HEK293 (cell line): ENCODE measurements around the gene LRRC23.

ENCODE experiments used
- GLI4 ChIP-seq: fragments of 450-650 bp; formaldehyde crosslinking; IDR thresholded peaks from 2 replicates; pipeline ENCODE4 v1.5.1; 2016; ENCODE audit warnings: missing biosample characterization, missing genetic modification characterization
- KLF16 ChIP-seq: fragments of 450-650 bp; formaldehyde crosslinking; IDR thresholded peaks from 2 replicates; pipeline ENCODE4 v1.5.1; 2017; ENCODE audit warnings: missing biosample characterization, missing genetic modification characterization
- KLF17 ChIP-seq: fragments of 450-650 bp; formaldehyde crosslinking; IDR thresholded peaks from 2 replicates; pipeline ENCODE4 v1.5.1; 2016; ENCODE audit warnings: missing biosample characterization, missing genetic modification characterization
- KLF8 ChIP-seq: fragments of 450-650 bp; formaldehyde crosslinking; IDR thresholded peaks from 2 replicates; pipeline ENCODE4 v1.5.1; 2016; ENCODE audit warnings: missing biosample characterization, missing genetic modification characterization
- OVOL3 ChIP-seq: fragments of 450-650 bp; formaldehyde crosslinking; IDR thresholded peaks from 2 replicates; pipeline ENCODE4 v1.5.1; 2016; ENCODE audit warnings: missing biosample characterization, missing genetic modification characterization
- ZBTB49 ChIP-seq: fragments of 450-650 bp; formaldehyde crosslinking; IDR thresholded peaks from 2 replicates; pipeline ENCODE4 v1.5.1; 2016; ENCODE audit warnings: missing biosample characterization, missing genetic modification characterization, low read depth
- ZNF133 ChIP-seq: fragments of 450-650 bp; formaldehyde crosslinking; IDR thresholded peaks from 2 replicates; pipeline ENCODE4 v1.5.1; 2016; ENCODE audit warnings: missing biosample characterization, missing genetic modification characterization
- ZNF138 ChIP-seq: fragments of 450-650 bp; formaldehyde crosslinking; IDR thresholded peaks from 2 replicates; pipeline ENCODE4 v1.5.1; 2016; ENCODE audit warnings: missing biosample characterization, missing genetic modification characterization, borderline replicate concordance
- ZNF16 ChIP-seq: fragments of 450-650 bp; formaldehyde crosslinking; IDR thresholded peaks from 2 replicates; pipeline ENCODE4 v1.5.1; 2016; ENCODE audit warnings: low read depth, missing biosample characterization, missing genetic modification characterization
- ZNF18 ChIP-seq: fragments of 450-650 bp; formaldehyde crosslinking; IDR thresholded peaks from 2 replicates; pipeline ENCODE4 v1.5.1; 2016; ENCODE audit warnings: missing biosample characterization, missing genetic modification characterization
- ZNF211 ChIP-seq: fragments of 450-650 bp; formaldehyde crosslinking; IDR thresholded peaks from 2 replicates; pipeline ENCODE4 v1.5.1; 2016; ENCODE audit warnings: low read depth, missing biosample characterization, missing genetic modification characterization
- ZNF24 ChIP-seq: fragments of 450-650 bp; formaldehyde crosslinking; IDR thresholded peaks from 2 replicates; pipeline ENCODE4 v1.5.1; 2016; ENCODE audit warnings: missing biosample characterization, missing genetic modification characterization
- ZNF366 ChIP-seq: fragments of 450-650 bp; formaldehyde crosslinking; conservative IDR thresholded peaks from 2 replicates; pipeline ENCODE4 v1.5.1; 2016; ENCODE audit warnings: missing biosample characterization, missing genetic modification characterization
- ZNF391 ChIP-seq: fragments of 450-650 bp; formaldehyde crosslinking; IDR thresholded peaks from 2 replicates; pipeline ENCODE4 v1.5.1; 2016; ENCODE audit warnings: low read depth, missing biosample characterization, missing genetic modification characterization, borderline replicate concordance
- ZNF488 ChIP-seq: fragments of 450-650 bp; formaldehyde crosslinking; IDR thresholded peaks from 2 replicates; pipeline ENCODE4 v1.5.1; 2016; ENCODE audit warnings: missing biosample characterization, missing genetic modification characterization
- ZNF513 ChIP-seq: fragments of 450-650 bp; IDR thresholded peaks from 2 replicates; pipeline ENCODE4 v1.5.1; 2018; ENCODE audit warnings: missing biosample characterization, missing genetic modification characterization
- ZNF549 ChIP-seq: fragments of 450-650 bp; IDR thresholded peaks from 2 replicates; pipeline ENCODE4 v1.5.1; 2018; ENCODE audit warnings: missing biosample characterization, missing genetic modification characterization, mild to moderate bottlenecking, inconsistent platforms, moderate library complexity
- ZNF558 ChIP-seq: fragments of 450-650 bp; formaldehyde crosslinking; IDR thresholded peaks from 2 replicates; pipeline ENCODE4 v1.5.1; 2016; ENCODE audit warnings: missing biosample characterization, missing genetic modification characterization
- ZNF561 ChIP-seq: fragments of 450-650 bp; IDR thresholded peaks from 2 replicates; pipeline ENCODE4 v1.5.1; 2018; ENCODE audit warnings: missing biosample characterization, missing genetic modification characterization, borderline replicate concordance
- ZNF600 ChIP-seq: fragments of 450-650 bp; formaldehyde crosslinking; IDR thresholded peaks from 2 replicates; pipeline ENCODE4 v1.5.1; 2016; ENCODE audit warnings: missing biosample characterization, missing genetic modification characterization
- ZNF645 ChIP-seq: fragments of 450-650 bp; formaldehyde crosslinking; IDR thresholded peaks from 2 replicates; pipeline ENCODE4; 2016; ENCODE audit warnings: missing biosample characterization, missing genetic modification characterization
- ZNF654 ChIP-seq: fragments of 450-650 bp; formaldehyde crosslinking; IDR thresholded peaks from 2 replicates; pipeline ENCODE4 v1.5.1; 2016; ENCODE audit warnings: low read depth, missing biosample characterization, missing genetic modification characterization
- ZNF76 ChIP-seq: fragments of 450-650 bp; formaldehyde crosslinking; IDR thresholded peaks from 2 replicates; pipeline ENCODE4; 2016; ENCODE audit warnings: low read depth, missing biosample characterization, missing genetic modification characterization, borderline replicate concordance
- ZNF785 ChIP-seq: fragments of 450-650 bp; formaldehyde crosslinking; IDR thresholded peaks from 2 replicates; pipeline ENCODE4 v1.5.1; 2016; ENCODE audit warnings: missing biosample characterization, missing genetic modification characterization
- ZNF792 ChIP-seq: fragments of 450-650 bp; formaldehyde crosslinking; IDR thresholded peaks from 2 replicates; pipeline ENCODE4 v1.5.1; 2016; ENCODE audit warnings: missing biosample characterization, missing genetic modification characterization
- ZNF830 ChIP-seq: fragments of 450-650 bp; IDR thresholded peaks from 2 replicates; pipeline ENCODE4 v1.5.0; 2018; ENCODE audit warnings: missing biosample characterization, missing genetic modification characterization, low read depth, mild to moderate bottlenecking, moderate library complexity
- ZNF837 ChIP-seq: fragments of 450-650 bp; formaldehyde crosslinking; IDR thresholded peaks from 2 replicates; pipeline ENCODE4 v1.5.1; 2016; ENCODE audit warnings: missing biosample characterization, missing genetic modification characterization
- ZSCAN16 ChIP-seq: fragments of 450-650 bp; formaldehyde crosslinking; IDR thresholded peaks from 2 replicates; pipeline ENCODE4 v1.5.1; 2016; ENCODE audit warnings: missing biosample characterization, missing genetic modification characterization

Gene LRRC23

GRCh38 chr12:6943722-6944380, 39.2 kb downstream of the LRRC23 start, which contains the start of the genes C12orf57 and RNU7-1 (continued):
- peak; percentile 7; the same call in 1 of the 2 replicates for TF ChIP-seq ZNF645
- TF ChIP-seq ZNF830 = no peak
- TF ChIP-seq ZNF513 = no peak
- peak; percentile 80 for TF ChIP-seq ZNF76 (tag by site-specific recombination)
- no peak for TF ChIP-seq ZNF837 (tag by site-specific recombination)
- TF ChIP-seq OVOL3 (tag by site-specific recombination) = peak; percentile 5; the same call in 1 of the 2 replicates
- no peak; the same call in 1 of the 2 replicates for TF ChIP-seq ZSCAN16
- peak; percentile 67 for TF ChIP-seq KLF8 (tag by site-specific recombination)
- no peak for TF ChIP-seq ZNF133 (tag by site-specific recombination)
- TF ChIP-seq ZNF654 (tag by site-specific recombination) = peak; percentile 31; the same call in 1 of the 2 replicates
- peak; percentile 39; the same call in 1 of the 2 replicates for TF ChIP-seq KLF17 (tag by site-specific recombination)
- no peak for TF ChIP-seq ZNF138 (tag by site-specific recombination)
- TF ChIP-seq ZNF792 (tag by site-specific recombination) = no peak
- no peak for TF ChIP-seq ZNF16
- TF ChIP-seq GLI4 (tag by site-specific recombination) = peak; percentile 55; the same call in 1 of the 2 replicates
- TF ChIP-seq KLF16 (tag by site-specific recombination) = peak; percentile 51
- no peak for TF ChIP-seq ZNF558 (tag by site-specific recombination)
- TF ChIP-seq ZBTB49 = no peak
- TF ChIP-seq ZNF600 (tag by site-specific recombination) = no peak
- TF ChIP-seq ZNF785 = 0 out of 2 replicates have a peak, but pooled peaks have one; percentile 43
- TF ChIP-seq ZNF366 (tag by site-specific recombination) = 0 out of 2 replicates have a peak, but pooled peaks have one; percentile 10
- TF ChIP-seq ZNF18 (tag by site-specific recombination) = peak; percentile 42; the same call in 1 of the 2 replicates
- TF ChIP-seq ZNF211 = no peak
- no peak for TF ChIP-seq ZNF549
- TF ChIP-seq ZNF561 (tag by site-specific recombination) = peak; percentile 42; the same call in 1 of the 2 replicates
- peak; percentile 57 for TF ChIP-seq ZNF24
- TF ChIP-seq ZNF488 = no peak
- TF ChIP-seq ZNF391 = no peak
